ENCODE results near the gene DPYD.
A peak's percentile ranks its signal among the peaks of the same experiment; 100 is the strongest.

Gene DPYD

DNA sequence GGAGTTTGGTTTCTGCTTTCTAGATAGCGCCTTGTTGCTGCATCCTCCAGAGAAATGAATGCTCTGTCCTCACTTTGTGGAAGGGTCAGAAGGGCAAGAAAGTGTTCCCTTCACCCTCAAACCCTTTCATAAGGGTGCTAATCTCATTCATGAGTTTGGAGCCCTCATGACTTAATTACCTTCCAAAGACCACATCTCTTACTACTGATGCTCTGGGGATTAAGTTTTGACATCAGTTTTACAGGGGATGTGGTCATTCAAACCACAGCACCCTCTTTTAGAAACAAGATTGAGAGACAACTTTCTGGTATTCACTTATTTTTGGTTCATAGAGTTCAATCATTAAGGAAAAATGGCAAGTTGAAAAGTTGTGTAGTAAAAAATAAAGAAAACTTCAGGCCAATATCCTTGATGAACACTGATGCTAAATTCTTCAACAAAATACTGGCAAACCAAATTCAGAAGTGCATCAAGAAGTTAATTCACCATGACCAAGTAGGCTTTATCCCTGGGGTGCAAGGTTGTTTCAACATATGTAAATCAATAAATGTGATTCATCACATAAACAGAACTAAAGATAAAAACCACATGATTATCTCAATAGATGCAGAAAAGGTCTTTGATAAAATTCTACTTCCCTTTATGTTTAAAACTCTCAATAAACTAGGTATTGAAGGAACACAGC is 757.1 kb downstream of the DPYD start:
- DNase-seq (ENCODE audit: low read depth in 2 of 3, low spot score in 1 of 3): no peak

DNA sequence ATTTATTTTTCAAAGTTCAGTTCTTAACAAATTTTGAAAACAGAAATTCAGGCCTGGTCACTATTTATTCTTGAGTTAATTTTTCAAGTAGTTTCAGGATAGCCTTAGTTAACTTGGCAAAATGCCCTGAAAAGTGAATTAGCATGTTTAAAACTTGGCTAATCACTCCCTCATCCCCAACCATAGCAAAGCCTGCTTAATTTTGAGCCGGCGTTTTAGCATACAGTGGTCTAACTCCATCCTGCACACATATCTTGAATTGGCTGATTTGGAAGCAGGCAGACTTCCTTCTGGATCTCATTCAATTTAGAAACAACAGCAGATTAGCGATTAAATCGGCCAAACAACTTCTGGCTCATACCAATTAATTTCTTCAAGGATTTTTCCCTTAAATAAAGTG is 760.0 kb downstream of the DPYD start:
- DNase-seq (ENCODE audit: low read depth in 2 of 3, low spot score in 1 of 3): no peak

DNA sequence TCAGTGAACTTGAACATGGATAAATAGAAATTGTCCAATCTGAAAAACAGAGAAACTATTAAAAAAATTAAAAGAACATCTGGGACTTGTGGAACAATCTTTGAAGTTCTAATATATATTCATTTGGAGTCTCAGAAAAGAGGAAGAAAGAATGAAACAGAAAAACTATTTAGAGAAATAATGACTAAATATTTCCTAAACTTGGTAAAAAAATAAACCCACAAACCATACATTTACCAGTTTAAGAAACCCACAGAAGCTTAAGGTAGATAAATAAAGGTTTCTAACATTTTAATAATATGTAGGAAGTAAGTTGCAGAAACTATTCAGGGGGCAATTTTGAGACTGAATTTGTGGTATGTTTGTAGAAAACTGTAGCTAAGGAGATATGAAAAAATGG is 761.5 kb downstream of the DPYD start:
- DNase-seq (ENCODE audit: low read depth in 2 of 3, low spot score in 1 of 3): no peak

DNA sequence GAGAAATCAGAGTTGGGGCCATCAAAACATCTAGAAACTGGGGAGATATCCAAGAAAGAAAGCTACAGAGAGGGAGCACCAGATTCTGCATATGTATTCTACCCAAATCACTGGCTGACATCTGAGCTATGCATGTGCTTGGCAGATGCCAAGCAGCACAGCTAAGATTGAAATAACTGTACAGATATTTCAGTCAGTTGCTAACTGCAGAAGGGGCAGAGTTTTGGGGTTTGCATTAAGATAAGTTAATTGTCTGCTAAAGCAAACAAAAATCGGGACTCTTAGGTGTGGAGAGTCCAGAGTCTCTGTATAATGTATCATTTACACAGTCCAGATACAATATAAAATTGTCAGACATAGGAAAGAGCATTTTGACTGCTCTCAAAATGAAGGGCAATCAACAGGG is 762.1 kb downstream of the DPYD start:
- DNase-seq (ENCODE audit: low read depth in 2 of 3, low spot score in 1 of 3): no peak

DNA sequence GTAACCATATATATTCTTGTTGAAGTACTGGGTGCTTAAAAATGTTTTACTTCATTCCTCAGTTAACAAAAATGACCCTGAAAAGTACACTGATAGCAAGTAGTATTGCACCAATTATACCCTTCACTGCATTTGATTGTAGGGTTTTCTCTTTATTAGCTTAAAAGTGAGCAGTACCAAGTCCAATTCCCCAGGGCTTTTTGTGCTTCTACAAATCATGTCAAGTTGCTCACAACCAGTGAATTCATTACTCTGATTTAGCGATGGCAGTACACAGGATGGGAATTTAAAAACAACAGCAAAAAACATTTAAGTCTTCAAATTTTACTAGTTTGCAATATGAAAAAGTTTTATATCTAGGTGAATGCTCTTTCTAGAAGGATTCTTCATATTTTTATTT is 762.8 kb downstream of the DPYD start:
- DNase-seq (ENCODE audit: low read depth in 2 of 3, low spot score in 1 of 3): no peak

DNA sequence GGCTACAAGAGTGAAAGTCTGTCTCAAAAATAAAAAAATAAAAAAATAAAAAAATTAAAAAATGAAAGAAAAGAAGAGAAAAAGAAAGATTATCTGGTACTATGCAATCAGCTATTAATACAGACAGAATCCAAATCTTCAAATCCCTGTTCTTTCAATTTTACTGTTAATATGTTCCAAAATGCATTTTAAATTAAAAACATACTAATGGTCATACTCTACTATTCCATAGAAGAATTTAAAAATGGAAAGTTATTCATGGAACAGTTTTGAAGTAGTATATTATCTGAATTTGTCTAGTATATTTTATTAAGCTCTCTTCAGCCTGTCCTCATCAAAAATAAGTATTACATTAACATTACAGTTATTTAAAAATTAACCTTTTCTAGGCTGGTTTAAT is 769.2 kb downstream of the DPYD start:
- no peak for DNase-seq (ENCODE audit: low read depth in 2 of 3, low spot score in 1 of 3)

DNA sequence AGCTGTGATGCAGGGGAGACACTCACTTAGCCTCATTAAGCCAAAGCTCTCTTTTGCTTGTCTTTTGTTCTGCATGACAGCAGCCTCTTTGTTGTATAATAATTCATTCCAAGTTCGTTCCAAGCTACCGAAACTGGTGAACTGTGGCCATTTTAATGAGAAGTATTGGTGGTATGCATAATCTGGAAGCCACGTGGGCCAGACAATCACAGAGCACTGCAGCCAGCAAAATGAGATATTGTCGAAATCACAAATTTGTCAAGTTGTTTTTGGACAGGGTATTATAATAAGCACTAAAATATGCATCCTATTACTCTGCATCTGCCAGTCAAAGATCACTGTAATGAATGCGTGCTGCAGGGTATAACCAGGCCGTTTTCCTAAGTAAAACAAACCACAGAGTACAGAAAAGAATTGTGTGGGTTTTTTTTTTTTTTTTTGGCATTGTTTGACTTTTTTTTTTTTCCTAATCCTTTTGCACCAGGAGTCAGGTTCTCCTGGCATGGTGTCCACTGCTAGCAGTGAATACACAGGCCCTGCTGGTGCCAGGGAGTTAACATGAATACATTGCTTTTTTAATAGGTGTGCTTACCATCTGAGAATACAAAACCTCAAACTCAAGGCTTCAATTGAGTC is 775.4 kb downstream of the DPYD start:
- DNase-seq (ENCODE audit: low read depth in 2 of 3, low spot score in 1 of 3): no peak

DNA sequence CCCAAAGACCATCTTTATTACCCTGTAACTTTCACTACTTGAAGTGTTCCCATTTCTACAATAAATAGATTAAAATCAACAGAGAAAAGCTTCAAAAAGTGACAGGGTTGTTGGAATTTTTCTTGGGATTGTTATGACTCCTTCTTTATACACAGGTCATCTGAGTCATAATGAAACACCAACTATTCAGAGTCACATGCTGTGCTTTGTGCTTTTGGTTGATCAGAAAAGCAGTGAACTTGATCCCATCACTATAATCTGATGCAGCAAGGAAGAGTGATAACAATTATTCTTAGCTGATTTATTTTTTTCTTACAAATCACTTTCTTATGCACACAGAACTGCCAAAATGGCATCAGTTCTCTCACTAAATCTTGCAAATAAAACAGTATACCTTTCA is 776.3 kb downstream of the DPYD start:
- DNase-seq (ENCODE audit: low read depth in 2 of 3, low spot score in 1 of 3): no peak

DNA sequence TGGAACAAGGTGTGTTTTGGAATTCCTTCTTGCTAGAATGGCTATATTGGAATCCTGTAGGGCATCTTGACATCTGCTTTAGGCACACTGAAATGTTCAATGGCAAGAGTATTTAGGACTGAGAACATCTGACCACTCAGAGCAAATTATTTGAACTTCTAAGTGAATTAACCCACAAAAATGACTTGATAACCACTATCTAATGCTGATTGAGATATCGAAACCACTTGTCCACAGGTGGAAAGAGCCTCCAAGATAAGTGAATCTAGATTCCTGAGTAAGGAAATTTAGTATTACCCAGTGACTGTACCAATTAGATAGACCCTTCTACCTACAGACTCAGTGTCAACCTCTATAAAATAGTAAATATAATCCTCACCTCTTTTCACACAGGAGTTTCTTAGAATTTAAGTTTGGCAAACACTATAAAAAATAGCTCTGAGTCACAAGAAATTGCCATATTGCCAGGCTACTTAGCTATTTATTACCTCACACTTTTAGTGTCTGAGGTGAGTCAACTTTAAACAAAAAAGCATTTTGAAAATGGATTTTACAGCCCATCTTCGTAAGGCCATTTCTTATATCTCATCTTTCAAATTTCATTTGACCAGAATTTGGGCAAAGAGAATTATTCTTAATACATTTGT is 777.5 kb downstream of the DPYD start:
- DNase-seq (ENCODE audit: low read depth in 2 of 3, low spot score in 1 of 3): no peak

DNA sequence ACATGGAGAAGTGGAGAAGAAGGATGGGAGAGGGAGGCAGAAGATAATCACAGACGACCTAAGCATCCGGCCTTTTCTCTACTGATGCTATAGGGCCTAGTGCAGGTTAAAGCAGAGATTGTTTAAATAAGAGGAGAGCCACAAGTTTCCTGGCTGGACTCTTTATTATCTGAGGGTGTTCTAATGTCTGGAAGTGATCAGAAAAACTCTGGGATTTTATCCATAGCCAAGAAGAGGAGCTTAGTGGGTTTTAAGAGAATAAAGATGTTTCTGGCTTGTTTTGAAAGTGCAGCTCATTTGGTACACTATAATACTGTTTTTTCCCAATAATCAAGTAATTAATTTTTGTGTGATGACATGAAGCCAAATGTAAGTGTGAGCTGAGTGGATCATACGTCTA is 780.2 kb downstream of the DPYD start:
- DNase-seq (ENCODE audit: low read depth in 2 of 3, low spot score in 1 of 3): no peak

DNA sequence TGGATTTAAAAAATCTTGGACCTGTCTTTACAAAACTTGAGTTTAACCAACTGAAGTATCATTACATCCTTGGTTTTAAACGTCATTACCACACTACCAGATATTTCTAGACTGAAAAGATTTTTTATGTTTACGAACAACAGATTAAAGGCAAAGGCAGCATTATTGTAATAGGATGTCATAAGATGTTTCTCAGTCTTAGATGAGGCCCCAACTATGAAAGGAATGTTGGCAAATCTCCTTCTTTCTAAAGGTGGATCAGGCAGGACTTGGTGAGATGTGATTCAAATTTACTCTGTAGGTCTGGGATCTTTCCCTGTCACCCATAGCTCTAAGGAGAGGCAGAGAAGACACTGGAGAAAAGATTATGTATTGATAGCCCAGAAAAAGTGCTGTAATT is 781.3 kb downstream of the DPYD start:
- DNase-seq (ENCODE audit: low read depth in 2 of 3, low spot score in 1 of 3): no peak

DNA sequence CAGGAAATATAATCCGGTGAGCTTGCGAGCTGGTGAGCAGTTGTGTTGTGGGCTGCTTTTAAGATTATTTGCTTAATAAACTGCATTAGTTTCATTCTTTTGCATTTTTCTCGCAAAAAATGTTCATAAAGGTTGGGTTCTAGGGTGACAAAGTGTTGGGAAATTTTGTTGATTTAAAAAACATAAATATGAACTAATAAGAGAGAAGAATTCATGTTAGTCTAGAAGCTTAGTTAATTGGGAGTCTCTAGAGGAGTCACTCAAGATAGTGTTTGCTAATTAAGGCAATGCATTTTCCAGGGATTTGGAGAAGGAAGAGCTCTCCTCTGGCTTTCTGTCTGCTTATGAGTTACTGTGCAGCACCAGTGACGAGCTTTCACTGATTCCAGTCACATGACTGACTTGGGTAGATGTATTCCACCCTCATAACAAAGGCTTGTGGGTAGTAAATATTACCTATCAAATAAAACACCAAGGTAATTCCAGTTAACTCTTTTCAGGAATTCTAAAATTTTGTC is 782.3 kb downstream of the DPYD start:
- DNase-seq (ENCODE audit: low read depth in 2 of 3, low spot score in 1 of 3): no peak

DNA sequence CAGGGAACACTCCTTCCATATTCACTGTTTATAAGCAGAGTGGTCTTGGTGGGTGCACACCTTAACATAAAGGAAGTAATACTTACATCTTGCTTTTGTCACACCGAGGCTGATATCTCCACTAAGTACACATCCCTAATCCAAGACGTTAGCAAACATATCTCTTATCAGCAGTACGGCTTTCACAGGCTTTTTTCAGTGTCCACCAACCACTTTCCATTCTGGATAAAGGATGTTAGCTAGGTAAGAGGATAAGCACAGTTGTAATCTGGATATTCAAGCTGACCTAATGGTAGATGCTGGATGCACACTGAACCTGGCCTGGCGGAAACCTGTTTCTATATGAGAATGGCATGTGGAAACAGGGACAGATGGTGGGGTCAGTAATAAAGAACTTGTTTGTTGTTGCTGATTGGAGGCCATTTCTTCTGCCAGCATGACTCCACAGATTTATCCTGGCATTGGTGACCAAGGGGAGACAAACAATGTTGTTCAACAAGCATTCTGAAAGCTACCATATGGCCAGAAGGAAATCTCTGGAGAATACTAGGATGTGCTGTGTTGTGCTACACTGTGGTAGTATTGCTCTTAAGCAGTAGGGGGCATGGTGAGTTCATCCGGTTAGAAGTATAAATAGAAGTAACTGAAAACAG is 782.8 kb downstream of the DPYD start:
- peak in 2 of 3 donors; percentile 1 to 17 for DNase-seq (ENCODE audit: low read depth in 2 of 3, low spot score in 1 of 3)

DNA sequence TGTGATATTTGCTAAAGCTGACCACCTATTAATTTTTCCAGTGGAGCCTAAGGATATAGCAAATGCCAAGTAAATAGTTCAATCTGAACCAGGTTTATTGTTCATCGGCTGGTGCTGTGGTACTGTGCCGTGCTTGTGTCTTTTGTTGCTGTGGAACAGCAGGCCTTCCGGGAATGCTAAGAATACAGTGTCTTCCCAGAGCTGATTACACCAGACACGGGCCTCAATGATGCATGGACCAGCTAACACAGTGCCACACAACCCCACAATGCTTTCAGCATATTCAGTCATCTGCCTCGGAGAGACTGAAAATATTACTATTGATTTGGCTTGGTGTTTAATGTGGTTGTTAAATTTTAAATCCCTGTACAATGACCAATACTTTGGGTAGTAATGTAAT is 783.8 kb downstream of the DPYD start:
- no peak for DNase-seq (ENCODE audit: low read depth in 2 of 3, low spot score in 1 of 3)

DNA sequence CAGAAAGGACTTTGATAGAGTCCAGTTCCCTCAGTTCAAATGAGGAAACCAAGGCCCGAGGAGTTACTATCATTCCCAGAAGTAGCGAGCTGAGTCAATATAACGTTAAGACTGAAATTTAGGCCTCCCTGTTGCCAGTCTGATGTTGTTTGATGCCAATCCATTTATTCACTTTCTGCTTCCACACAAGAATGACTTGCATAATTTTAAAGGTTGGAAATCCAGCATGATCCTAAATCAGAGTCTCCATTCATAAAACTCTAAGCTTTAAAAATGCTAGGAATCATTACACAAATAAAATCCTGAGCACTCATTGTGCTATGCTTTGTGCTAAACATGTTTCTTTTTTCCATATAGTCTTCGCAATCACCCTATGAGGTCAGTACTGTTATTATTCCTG is 784.9 kb downstream of the DPYD start:
- DNase-seq (ENCODE audit: low read depth in 2 of 3, low spot score in 1 of 3): no peak

DNA sequence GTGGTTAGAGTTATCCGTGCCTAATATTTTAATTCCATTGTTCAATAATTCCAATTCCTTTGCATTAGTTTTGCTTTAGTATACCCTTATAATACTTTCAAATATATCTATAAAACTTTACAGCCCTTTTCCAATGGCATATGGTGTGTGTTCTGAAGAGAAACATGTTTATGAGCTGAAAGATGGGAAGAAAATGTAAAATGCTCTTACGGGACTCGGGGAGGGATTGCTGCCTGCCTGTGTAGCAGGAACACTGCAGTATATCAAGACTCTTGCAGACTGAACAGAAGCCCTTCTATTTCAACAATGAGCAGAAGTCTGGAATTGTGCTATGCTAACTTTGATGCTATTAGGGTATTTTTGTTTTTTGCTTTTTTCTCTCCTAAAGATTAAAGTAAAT is 792.4 kb downstream of the DPYD start:
- no peak for DNase-seq (ENCODE audit: low read depth in 2 of 3, low spot score in 1 of 3)

DNA sequence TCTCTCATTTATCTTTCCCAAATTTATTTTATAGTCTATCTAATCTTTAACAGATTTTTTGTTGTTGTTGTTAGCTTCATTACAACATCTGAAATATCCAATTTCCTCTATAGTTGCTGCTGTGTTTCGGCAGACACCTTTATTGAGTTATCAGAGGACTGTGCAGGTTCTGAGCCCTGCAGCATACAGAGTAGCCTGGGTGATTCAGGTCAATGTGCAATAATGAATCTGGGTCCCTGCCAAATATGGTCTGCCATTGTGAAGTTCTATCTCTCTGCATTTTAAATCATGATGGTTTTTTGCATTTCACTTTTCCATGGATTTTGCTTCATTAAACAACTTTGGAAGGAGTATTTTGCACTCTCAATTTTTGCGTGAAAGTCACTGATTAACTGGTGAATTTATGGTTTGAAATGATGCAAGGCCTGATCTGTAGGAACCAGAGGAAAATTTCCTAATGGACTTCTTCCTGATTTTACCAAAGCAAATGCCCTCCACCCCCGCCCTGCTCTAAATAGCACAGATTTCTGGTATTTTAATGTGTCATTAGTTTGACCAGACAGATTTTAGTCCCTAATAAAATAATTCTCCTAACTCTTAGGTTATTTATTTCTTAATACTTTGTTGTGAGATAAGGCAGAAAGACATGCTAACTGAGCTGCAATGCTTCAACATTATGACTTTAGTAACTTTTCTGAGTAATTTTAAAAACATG is 797.0 kb downstream of the DPYD start:
- DNase-seq (ENCODE audit: low read depth in 2 of 3, low spot score in 1 of 3): no peak

DNA sequence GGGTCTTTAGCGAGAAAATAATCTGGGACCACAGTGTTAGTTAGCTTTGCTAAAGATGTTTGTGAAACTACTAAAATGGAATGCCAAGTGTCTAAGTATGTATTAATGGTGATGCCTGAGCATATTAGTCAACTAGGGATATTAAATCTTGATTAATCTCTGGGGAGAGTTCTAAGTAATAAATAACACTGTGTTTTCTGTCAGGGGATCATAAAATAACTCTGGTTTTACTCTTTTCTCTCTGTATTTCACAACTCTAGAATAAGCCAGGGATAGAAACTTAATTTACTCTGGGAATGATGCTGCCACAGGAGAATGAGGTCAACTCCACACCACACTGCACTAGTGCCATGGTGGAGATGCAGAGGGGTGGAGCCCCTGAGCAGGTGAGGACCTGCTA is 800.0 kb downstream of the DPYD start:
- no peak for DNase-seq (ENCODE audit: low read depth in 2 of 3, low spot score in 1 of 3)

DNA sequence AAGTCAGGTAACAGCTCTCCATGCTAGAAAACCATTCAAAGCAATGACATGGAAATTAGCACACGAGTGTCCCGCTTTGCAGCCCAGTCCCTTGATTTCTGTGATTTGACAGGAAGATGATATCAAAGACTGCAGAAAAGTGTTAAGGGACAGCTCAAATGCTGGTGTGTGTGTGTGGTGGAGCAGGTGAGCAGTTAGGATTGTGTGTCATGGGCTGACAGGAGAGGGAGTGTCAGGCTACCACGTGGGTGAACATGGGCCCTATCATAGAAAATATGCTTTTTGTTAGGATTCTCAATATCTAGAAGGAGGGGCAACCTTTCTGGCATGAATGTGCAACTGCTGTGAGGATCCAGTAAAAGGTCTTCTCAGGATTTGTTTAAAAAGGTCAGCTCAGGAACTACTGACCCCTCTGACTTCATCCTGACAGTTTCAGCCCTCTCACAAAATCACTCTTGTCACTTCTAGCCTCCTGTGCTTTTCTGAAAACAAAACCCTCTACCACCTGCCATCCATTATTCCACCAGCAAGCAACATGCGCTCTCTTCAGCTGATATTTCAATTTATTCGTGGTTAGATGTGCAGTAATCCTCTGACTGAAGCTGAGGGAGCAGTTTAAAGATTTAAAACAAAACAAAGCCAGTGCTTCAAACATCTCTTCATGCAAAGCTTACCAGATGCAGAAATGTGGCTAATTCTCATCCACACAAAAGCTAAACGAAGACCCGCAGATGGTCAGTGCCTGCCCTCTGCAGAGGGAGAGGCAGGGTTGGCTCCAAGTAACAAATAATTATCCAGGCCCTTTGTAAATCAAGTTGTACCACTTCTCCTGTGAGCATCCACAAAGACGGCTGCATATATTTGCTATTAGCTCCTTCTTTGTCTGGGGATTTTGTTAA is 801.3 kb downstream of the DPYD start:
- no peak for DNase-seq (ENCODE audit: low read depth in 2 of 3, low spot score in 1 of 3)

DNA sequence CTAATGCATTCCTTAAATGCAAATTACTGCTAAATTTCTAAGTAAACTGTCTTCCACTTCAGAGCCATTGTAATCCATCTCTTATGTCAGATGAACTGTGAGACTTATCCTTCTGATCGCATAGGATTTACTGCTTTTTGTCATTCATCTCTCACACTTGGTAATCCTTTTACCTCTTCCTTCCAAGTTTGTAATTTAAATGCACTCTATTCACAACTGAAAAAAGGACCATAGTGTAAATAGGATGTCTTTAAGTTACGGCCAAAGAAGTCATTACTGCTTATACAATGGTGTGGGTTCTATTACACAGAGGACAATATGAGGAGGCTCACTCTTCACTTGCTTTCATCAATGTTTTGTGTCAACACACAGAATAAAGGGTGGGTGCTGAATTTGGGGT is 806.0 kb downstream of the DPYD start:
- DNase-seq (ENCODE audit: low read depth in 2 of 3, low spot score in 1 of 3): no peak

All from stimulated activated CD4-positive, alpha-beta T cell treated with anti-CD3 and anti-CD28 coated beads, Interleukin-12 subunit alpha, Interleukin-12 subunit beta, amount 100 ng/mL, for 48 hours (primary cell).